HS-5 (cell line): Measurements from ENCODE around the gene ARPIN.
"Not testable (repeated sequence)": the region's sequence is repeated elsewhere in the genome, so short reads cannot be mapped to it uniquely, and the experiment has no call there.

Experiments used
- DNase-seq: peaks from one replicate; pipeline ENCODE4 v3.0.0-alpha.2; 2012; ENCODE audit warnings: low read depth

The ARPIN gene

DNA sequence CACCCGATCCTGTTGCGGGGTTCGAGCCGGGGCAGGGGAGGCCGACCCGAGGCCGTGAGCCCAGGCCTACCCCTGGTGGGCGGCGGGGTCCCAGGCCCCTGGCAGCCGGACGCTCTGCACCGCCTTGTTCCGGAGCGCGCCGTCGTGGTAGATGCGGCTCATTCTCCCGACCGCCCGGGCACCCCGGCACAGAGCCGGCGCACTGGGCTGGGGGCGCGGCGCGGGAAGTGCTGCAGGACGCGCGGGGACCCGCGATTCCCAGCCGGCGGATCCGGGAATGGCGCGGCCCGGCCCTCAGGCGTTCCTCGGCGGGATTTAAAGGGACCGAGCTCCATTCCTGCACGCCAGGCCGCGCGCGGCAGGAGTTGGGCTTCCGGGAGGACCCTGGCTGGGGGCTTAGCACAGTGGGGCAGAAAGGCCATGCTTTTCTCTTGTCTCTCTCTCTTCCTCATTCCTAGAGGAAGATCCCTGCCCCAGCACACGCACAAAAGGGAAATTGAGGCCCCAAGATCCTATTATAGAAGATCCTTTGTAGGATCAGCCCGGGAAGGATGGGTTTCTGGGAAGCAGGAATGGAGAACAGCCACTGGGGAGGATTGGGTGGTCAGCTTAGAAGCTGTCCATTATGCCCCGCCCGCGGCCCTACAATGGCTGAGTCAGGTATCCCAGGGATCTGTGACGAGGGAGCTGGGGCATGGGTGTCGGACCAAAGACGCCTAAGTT lies at the start of gene ARPIN:
Gene ARPIN, minus strand, starts transcription at position 279 of the 723 bp plus-strand sequence. Its CDS starts 117 bp downstream, at position 162.
- no peak for DNase-seq

DNA sequence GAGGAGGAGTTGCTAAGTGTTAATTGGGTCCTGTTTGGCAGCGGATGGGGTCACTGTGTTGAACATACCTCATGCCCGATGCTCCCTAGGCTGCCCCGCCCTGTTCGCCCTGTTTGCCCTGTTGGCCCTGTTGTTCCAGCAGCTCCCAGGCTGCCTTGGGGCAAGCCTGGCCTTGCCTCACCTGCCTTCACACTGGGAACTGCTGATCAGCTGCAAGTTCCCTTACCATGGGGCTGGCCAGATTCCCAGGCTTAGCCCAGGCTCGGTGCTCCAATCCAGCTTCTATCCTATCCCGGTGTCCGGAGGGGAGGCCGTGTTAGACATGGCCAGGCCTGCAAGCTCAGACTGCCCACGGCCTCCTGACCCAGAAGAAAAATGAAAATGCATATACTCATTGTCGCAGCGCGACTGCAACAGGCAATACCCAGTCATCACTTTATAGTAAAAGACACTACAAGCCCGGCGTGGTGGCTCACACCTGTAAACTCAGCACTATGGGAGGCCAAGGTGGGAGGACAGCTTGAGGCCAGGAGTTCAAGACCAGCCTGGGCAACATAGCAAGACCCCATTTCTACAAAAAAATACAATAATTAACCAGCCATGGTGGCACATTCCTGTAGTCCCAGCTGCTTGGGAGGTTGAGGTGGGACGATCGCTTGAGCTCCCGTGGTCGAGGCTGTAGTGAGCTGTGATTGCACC lies 45.5 kb upstream of the ARPIN start:
- DNase-seq = no peak

DNA sequence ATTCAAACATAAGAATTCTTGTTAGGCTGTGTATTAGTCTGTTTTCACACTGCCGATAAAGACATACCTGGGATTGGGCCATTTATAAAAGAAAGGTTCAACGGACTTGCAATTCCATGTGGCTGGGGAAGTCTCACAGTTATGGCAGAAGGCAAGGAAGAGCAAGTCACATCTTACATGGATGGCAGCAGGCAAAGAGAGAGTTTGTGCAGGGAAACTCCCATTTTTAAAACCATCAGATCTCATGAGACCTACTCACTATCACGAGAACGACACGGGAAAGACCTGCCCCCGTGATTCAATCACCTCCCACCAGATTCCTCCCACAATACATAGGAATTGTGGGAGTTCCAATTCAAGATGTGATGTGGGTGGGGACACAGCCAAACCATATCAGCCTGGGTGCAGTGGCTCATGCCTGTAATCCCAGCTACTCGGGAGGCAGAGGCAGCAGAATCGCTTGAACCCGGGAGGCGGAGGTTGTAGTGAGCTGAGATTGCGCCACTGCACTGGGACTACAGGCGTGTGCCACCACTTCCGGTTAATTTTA lies 42.8 kb upstream of the ARPIN start:
- DNase-seq = not testable (repeated sequence)

DNA sequence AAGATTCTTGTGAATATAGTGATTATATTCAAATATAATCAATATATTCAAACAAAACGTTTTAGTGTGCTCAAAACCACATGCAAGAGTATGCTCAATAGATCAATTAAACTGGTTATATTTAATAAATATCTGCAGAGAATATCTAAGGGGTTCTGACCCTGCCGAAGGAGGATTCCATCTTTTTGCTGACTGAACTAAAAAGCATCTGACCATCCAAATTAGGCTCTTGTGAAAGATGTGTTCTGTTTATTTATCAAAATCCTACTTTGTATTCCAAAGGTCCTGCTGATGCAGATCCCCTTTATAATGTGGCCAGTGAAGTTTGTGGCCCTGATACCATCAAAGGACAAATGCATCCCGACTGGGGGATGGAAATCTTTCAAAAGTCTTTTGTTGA lies 41.8 kb upstream of the ARPIN start:
- no peak for DNase-seq

DNA sequence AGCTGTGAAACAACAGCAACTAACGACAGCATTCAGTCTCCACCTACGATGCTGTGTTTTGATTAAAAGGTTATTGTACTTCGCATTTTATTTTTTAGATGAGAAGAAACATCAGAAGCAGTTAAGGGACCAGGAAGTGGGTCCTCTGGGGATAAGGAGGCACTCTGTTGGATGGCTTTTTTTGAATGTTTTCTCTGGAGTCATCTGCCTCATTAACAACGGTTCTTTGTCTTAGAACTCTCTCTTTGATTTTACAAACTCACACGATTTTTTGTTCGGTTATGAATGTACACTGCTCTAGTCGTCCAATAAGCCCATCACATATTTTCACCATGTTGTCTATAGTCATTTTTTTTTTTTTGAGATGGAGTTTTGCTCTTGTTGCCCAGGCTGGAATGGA lies 36.0 kb upstream of the ARPIN start:
- no peak for DNase-seq

DNA sequence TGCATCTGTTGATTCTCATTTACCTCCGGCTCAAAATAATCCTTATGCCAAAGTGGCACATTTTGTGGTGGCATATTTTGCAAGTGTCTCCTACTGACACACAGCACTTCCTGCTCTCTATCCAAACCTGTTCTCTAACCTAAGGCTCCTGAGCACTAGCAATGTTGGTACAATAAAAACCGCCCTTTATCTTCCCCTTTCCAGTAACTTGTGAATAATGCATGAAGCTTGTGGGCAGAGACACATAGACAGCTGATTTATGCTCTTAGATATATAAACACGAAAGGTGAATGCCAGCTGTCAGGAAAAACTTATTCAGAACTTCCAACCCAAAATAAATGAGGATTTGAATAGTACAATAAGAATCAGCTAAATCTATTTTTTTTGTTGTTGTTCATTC lies 34.6 kb upstream of the ARPIN start:
- DNase-seq = no peak

DNA sequence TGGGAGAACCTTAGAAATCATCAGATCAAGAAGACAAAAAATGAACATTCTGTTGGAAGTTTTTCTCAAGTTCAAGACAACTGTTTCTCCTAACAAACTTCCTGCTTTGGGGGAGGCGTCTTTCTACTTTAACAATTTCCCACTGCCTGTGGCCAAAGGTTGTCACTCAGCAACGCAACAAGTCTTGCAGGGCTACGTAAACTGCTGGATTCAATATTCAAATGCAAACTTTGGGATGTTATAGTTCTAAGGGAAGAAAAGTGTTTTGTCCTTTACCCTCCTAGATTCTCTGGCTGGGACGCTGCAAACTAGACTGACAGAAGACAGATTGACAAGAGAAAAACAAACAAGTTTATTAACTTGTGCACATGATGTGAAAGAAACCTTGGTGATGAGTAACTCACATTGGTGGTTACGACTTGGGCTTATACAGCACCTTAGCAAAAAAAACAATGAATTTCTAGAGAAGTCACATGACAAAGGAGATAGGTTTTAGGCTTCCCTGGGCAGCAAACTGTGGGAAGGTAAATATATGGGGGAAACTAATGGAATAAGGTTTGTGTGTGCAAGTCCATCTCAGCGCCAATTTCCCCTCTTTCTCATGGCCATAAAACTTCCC lies 34.0 kb upstream of the ARPIN start:
- no peak for DNase-seq

DNA sequence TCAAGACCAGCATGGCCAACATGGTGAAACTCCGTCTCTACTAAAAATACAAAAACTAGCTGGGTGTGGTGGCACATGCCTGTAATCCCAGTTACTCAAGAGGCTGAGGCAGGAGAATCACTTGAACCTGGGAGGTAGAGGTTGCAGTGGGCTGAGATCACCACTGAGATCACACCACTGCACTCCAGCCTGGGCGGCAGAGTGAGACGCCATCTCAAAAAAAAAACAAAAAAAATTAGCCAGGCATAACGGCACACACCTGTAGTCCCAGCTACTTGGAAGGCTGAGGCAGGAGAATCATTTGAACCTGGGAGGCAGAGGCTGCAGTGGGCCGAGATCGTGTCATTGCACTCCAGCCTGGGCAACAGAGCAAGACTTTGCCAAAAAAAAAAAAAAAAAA lies 31.0 kb upstream of the ARPIN start:
- DNase-seq = not testable (repeated sequence)

DNA sequence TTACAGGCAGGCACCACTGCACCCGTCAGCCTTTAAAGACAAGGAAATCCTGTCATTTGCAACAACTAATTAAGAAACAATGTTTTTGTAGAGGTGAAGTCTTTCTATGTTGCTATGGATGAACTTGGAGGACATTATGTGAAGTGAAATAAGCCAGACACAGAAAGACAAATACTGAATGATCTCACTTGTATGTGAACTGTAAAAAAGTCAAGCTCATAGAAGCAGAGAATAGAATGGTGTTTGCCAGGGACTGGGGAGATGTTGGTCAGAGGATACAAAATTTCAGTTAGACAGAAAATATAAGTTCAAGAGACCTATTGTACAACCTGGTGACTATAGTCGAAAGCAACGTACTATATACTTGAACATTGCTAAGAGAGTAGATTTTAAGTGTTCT lies 27.2 kb upstream of the ARPIN start:
- DNase-seq = no peak

DNA sequence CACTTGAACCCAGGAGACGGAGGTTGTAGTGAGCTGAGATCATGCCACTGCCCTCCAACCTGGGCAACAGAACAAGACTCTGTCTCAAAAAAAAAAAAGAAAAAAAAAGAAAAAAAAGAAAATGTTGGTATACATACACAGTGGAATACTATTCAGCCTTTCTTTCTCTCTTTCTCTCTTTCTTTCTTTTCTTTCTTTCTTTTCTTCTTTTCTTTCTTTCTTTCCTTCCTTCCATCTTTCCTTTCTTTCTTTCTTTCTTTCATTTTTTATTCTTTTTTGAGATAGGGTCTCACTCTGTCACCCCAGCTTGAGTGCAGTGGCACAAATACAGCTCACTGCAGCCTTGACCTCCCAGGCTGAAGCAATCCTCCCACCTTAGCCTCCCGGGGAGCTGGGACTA lies 26.6 kb upstream of the ARPIN start:
- not testable (repeated sequence) for DNase-seq

DNA sequence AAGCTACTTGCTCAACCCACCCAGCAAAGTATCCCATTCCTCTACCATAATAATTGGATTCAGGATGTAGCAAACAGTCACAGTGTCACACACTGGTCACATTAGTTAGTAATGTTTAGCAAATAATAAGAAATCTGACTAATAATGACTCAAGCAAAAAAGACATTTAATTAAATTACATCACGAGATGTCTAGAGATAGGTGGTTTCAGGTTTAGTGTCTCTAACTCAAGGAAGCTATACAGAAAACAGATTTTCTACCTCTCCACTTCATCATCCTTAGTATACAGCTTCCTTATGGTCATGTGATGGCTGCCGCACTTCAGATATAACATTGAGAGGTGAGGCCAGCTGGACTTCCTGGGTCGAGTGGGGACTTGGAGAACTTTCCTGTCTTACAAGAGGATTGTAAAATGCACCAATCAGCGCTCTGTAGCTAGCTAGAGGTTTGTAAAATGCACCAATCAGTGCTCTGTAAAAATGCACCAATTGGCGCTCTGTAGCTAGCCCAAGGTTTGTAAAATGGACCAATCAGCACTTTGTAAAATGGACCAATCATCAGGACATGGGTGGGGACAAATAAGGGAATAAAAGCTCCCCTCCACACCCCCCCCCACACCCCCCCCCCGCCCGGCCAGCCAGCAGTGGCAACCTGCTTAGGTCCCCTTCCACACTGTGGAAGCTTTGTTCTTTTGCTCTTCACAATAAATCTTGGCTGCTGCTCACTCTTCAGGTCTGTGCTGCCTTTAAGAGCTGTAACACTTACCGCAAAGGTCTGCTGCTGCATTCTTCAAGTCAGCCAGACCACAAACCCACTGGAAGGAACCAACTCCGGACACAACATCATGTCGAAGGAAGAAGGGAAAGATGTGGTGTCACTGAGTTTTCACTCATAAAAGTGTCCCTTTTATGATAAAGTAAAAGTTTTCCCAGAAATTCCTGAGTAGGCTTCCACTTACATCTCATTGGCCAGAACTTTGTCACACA lies 24.9 kb upstream of the ARPIN start:
- DNase-seq = no peak

DNA sequence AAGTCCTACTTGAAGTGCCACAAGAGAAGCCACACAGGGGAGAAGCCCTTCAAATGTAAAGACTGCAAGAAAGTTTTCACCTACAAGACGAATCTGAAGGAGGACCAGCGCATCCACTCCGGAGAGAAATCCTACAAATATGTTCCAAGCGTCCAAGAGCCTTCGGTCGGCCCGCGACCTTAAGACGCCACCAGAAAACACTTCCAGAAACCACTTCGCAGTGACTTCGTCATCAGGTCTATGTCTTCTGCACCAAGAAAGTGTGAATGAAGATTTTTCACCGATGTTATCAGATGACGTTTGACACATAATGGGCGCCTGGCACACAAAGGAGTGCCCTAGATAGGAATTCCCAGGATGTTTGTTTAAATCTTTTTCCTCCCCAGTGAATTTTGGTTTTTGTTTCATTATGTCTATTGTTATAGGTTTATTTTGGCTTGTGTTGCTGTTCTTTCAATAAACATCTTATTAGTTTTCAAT lies 24.1 kb upstream of the ARPIN start:
- DNase-seq = no peak

DNA sequence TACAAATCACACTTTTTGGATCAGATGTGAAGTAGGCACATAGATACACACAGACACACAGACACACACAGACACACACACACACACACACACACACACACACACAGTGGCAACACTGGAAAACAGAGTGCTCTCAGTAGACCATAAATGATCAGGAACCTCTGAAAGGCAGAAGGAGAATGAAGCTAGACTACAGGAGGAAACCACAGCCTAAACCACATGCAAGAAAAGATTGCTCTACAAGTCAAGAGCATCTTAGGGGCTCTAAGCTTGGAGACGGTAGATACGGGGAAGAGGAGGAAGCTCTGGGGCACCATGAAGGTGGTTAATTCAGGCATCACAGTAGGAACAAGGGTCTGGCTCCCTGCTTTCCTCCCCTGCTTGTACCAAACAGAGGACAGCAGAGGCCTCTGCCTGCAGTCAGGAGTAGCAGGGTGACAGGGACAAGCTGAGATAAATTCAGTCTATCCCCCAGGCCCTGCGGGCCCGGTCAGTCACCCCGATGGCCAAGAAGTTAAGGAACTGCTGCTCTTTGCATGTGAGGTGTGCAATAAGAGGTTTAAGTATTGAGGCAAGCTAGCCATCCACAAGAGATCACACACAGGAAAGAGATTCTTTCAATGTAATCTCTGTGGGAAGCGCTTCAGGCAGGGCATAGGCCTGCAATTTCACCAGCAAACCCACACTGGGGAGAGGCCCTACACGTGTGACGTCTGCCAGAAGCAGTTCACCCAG lies 23.5 kb upstream of the ARPIN start:
- no peak for DNase-seq

DNA sequence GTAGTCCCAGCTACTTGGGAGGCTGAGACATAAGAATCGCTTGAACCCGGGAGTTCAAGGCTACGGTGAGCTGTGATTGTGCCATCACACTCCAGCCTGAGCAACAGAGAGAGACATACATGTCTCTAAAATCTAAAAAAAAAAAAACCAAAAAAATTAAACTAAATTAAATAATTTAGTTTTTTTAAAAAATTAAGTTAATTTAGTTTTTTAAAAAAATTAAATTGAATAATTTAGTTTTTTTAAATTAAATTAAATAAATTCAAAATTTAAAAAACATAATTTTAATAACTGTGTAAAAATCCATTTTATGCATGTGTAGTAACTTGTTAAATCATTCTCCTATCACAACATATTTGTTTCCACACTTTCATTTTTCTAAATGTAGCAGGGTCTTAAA lies 20.1 kb upstream of the ARPIN start:
- DNase-seq = no peak

DNA sequence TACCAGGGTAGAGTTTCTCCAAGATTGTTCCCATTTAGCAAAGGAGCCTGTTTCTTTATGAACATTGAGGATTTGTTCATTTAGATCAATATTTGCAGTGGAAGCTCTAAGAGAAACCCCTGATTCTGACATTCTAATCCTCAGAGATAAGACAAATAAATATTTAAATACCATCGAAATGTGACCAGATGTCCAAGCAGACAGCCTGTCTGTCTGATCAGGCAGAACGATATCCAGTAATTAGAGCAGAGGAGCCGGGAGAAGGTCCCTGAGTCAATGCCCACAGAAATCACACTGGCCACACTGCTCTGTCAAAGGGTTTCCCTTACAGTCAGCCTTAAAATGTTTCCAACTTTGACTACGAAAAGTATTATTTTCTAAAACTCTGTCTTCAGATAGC lies 15.7 kb upstream of the ARPIN start:
- DNase-seq = no peak

DNA sequence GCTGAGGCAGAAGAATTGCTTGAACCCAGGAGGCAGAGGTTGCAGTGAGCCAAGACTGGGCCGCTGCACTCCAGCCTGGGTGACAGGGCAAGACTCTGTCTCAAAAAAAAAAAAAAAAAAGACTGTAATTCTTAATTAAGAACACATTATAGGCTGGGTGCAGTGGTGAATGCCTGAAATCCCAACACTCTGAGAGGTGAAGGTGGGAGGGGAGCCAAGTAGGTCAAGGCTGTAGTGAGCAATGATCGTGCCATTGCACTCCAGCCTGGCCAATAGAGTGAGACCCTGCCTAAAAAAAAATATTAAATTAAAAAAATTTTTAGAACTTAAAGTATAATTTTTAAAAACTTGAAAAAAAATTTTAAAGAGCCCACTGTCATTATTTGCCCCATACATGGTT lies 13.4 kb upstream of the ARPIN start:
- peak; percentile 32 for DNase-seq

DNA sequence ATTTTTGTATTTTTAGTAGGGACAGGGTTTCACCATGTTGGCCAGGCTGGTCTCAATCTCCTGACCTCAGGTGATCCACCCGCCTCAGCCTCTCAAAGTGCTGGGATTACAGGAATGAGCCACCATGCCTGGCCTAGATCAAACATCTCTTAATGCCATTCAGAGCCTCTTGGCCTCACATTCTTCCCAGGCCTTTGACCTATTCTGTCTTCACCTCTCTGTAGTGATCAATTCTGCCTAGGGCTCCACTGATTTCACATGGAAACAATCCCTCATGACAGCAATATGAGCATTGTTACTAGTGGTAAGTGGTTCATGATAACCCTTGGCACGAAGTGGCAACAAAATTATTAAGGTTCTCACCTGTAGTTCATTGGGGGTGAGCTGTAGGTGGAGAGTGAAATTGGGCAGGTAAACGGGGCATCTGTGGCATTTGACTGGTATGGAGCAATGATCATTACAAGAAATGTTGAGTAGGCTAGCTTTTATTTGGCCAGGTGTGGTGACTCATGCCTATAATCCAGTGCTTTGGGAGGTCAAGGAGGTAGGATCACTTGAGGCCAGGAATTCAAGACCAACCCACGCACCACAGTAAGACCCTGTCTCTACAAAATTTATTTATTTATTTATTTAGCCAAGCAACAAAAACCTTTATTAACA lies 4.8 kb upstream of the ARPIN start:
- no peak for DNase-seq

DNA sequence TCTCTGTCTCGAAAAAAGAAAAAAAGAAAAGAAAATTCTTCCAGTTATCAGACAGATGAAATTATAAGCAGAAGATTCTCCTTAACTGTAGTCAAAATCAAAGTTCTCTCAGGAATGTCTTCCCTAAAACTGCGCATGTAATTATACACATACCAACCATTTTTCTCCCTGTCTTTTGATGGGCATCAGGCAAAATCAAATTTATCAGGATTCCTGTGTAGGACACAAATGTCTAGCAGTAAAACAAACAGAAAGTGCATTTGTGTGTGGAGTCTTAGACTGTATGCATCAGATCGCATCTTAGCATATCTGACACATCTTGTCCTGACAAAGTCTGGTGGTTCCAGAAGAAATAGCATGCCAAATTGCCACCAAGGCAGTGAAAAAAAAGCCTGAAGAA lies 3.9 kb upstream of the ARPIN start:
- DNase-seq = no peak

DNA sequence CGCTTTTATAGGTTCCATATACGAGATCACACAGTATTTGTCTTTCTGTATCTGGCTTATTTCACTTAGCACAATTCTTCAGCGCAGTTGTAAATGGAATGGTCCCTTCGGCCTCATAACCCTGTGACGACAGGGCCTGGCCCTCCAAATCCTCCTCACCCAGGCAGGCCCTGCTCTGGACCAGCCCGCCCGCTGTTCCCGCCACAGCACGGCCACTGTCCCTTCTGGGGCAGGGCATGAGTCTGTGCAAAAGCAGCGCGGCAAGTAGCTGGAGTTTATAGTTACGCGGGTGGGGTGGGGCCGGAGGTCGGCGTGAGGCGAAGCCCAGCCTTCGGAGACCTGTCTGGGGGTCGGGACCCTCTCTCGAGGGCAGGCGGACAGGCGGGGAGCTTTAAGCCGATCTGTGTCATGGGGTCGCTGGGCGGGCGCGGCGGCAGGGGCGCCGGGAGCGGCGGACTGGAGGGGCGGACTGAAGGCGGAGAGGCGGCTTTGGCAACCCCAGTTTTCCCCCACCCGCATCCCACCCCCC lies 543 bp downstream of the ARPIN start:
- no peak for DNase-seq
